HFFc6 (cell line): ENCODE data around the gene CSNK2B. TPM values are rescaled to one million over a fixed set of nuclear protein-coding genes. Genes with fewer than 3 reads are reported as not detected.

Experiments
- DNase-seq: peaks from one replicate; pipeline ENCODE4 v3.0.0-alpha.2; 2018
- H3K27ac Mint-ChIP-seq: 2 replicates; pipeline ENCODE4 v1.8.0; 2020; ENCODE audit warnings: mild to moderate bottlenecking, mixed read lengths
- H3K27me3 Mint-ChIP-seq: 2 replicates; pipeline ENCODE4 v1.8.0; 2021; ENCODE audit warnings: mild to moderate bottlenecking, moderate library complexity, mixed read lengths; ENCODE audit not compliant: insufficient read depth
- H3K36me3 Mint-ChIP-seq: 2 replicates; pipeline ENCODE4 v1.8.0; 2021; ENCODE audit warnings: low read depth, mixed read lengths
- H3K4me1 Mint-ChIP-seq: 2 replicates; pipeline ENCODE4 v1.8.0; 2020; ENCODE audit warnings: low read depth, mixed read lengths
- H3K4me3 Mint-ChIP-seq: 2 replicates; pipeline ENCODE4 v1.8.0; 2020; ENCODE audit warnings: mild to moderate bottlenecking, moderate library complexity, mixed read lengths
- H3K9me3 Mint-ChIP-seq: 2 replicates; pipeline ENCODE4 v1.8.0; 2020; ENCODE audit warnings: mild to moderate bottlenecking, mixed read lengths
- total RNA-seq, 6 experiments: library from RNA; stranded (reverse); fragmentation: NEBNext Ultra II Directional; extraction: Animal tissue kit (Norgen Biotek cat#: 25700); gene quantifications; 2 replicates in 1 of 6; 3 replicates in 5 of 6; pipeline ENCODE4 v1.2.3, GENCODE V29; 2021
- TF ChIP-seq, protein P1 (sequence below): fragments of 200-600 bp; sonication (generic); IDR thresholded peaks from 2 replicates; pipeline ENCODE4 v1.5.0; 2021; ENCODE audit warnings: antibody characterized with exemption, mild to moderate bottlenecking

CSNK2B gene
- total RNA-seq, 6 experiments from 2014 or later, result 200 to 255 (median 225) TPM

DNA sequence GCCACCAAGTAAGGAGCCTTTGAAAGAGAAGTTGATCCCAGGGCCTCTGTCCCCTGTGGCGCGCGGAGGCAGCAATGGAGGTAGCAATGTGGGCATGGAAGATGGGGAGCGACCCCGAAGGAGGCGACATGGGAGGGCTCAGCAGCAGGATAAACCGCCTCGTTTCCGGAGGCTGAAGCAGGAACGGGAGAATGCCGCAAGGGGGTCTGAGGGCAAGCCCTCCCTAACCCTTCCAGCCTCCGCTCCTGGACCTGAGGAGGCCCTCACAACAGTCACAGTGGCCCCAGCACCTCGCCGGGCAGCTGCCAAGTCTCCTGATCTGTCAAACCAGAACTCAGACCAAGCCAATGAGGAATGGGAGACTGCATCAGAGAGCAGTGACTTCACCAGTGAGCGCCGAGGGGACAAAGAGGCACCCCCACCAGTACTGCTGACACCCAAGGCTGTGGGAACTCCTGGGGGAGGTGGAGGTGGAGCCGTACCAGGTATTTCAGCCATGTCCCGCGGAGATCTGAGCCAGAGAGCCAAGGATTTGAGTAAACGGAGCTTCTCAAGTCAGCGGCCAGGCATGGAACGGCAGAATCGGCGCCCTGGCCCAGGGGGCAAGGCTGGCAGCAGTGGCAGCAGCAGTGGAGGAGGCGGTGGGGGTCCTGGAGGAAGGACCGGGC lies 33.5 kb upstream of the CSNK2B start:
- Mint-ChIP-seq H3K9me3 (no peaks in the 10 kb centered on the region), H3K36me3 (peaks cover 57% of the 10 kb centered on the region)

DNA sequence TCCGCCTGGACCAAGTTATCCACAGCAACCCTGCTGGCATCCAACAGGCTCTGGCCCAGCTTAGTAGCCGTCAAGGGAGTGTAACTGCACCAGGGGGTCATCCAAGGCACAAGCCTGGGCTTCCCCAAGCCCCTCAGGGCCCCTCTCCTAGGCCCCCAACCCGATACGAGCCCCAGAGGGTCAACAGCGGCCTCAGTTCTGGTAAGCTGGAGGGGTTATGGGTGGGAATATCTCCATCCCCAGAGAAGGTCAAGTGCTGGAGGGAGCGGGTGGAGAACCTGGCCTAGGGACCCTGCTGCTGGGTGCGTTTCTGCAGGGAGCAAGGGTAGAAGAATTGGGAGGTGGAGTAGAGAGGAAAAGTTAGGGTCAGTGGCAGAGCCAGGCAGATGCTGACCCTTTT lies 32.4 kb upstream of the CSNK2B start:
- no peak overlapping the region for H3K4me3 Mint-ChIP-seq
- H3K27ac Mint-ChIP-seq, result peak overlapping the region; percentile 90
- peaks cover 52% of the 10 kb centered on the region for H3K4me1 Mint-ChIP-seq
- H3K36me3 Mint-ChIP-seq, result peaks cover 54% of the 10 kb centered on the region
- TF ChIP-seq, protein P1, sequence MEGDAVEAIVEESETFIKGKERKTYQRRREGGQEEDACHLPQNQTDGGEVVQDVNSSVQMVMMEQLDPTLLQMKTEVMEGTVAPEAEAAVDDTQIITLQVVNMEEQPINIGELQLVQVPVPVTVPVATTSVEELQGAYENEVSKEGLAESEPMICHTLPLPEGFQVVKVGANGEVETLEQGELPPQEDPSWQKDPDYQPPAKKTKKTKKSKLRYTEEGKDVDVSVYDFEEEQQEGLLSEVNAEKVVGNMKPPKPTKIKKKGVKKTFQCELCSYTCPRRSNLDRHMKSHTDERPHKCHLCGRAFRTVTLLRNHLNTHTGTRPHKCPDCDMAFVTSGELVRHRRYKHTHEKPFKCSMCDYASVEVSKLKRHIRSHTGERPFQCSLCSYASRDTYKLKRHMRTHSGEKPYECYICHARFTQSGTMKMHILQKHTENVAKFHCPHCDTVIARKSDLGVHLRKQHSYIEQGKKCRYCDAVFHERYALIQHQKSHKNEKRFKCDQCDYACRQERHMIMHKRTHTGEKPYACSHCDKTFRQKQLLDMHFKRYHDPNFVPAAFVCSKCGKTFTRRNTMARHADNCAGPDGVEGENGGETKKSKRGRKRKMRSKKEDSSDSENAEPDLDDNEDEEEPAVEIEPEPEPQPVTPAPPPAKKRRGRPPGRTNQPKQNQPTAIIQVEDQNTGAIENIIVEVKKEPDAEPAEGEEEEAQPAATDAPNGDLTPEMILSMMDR, result no peak
- DNase-seq, result no peak
- H3K9me3 Mint-ChIP-seq, result no peaks in the 10 kb centered on the region
- peaks cover 1% of the 10 kb centered on the region for H3K27me3 Mint-ChIP-seq

More for the DNA sequence above, 33.5 kb upstream of the CSNK2B start:
- Mint-ChIP-seq H3K27me3 (peaks cover 5% of the 10 kb centered on the region), H3K27ac (peak overlapping the region; percentile 90), H3K4me3 (peak overlapping the region; percentile 13; the same call in 1 of the 2 replicates), H3K4me1 (peaks cover 46% of the 10 kb centered on the region)
- DNase-seq, result no peak
- TF ChIP-seq, protein P1, result no peak

DNA sequence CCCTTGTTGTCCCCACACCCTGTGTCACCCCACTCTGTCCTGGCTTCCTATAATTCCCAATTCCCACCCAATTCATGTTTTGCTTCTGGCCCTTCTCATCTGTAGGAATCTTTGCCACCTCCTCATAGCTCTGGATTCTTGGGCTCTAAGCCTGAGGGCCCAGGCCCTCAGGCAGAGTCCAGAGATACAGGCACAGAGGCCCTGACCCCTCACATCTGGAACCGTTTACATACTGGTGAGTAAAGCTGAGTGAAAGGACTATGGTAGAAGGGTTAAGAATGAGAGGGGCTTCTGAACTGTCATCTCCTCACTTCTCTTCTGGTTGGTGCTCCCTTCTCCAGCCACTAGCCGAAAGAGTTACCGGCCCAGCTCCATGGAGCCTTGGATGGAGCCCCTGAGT lies 31.7 kb upstream of the CSNK2B start:
- peaks cover 53% of the 10 kb centered on the region for H3K36me3 Mint-ChIP-seq
- H3K4me3 Mint-ChIP-seq, result peak overlapping the region; percentile 38
- peak; percentile 45 for DNase-seq
- peaks cover 5% of the 10 kb centered on the region for H3K27me3 Mint-ChIP-seq
- H3K9me3 Mint-ChIP-seq, result no peaks in the 10 kb centered on the region
- H3K4me1 Mint-ChIP-seq, result peaks cover 58% of the 10 kb centered on the region
- TF ChIP-seq, protein P1, result no peak
- H3K27ac Mint-ChIP-seq, result peak overlapping the region; percentile 90

DNA sequence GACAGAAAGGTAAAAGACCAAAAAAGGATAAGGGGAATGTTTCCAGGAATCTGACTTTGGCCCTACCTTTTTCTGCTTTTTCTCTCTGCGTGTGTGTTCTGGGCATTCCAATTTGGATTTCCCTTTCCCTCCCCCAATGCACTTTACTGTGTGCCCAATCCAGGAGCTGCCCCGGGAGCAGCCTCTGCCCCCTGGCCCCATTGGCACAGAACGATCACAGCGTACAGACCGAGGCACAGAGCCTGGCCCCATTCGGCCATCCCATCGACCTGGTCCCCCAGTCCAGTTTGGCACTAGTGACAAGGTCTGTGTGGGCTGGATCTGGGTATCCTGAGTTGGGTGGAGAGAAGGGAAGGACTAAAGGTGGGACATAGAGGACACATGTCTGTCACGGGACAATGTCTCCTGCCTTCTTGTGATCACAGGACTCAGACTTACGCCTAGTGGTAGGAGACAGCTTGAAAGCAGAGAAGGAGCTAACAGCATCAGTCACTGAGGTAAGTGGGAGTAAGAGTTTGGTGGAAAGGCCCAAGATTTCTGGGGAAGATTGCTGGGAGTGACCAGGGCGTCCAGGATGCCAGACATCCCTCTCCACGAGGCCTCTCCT lies 30.8 kb upstream of the CSNK2B start:
- peaks cover 54% of the 10 kb centered on the region for H3K36me3 Mint-ChIP-seq
- H3K9me3 Mint-ChIP-seq, result no peaks in the 10 kb centered on the region
- TF ChIP-seq, protein P1, result no peak
- DNase-seq, result no peak
- H3K4me3 Mint-ChIP-seq, result no peak overlapping the region
- peak overlapping the region; percentile 90 for H3K27ac Mint-ChIP-seq
- H3K4me1 Mint-ChIP-seq, result peaks cover 67% of the 10 kb centered on the region
- peaks cover 7% of the 10 kb centered on the region for H3K27me3 Mint-ChIP-seq

DNA sequence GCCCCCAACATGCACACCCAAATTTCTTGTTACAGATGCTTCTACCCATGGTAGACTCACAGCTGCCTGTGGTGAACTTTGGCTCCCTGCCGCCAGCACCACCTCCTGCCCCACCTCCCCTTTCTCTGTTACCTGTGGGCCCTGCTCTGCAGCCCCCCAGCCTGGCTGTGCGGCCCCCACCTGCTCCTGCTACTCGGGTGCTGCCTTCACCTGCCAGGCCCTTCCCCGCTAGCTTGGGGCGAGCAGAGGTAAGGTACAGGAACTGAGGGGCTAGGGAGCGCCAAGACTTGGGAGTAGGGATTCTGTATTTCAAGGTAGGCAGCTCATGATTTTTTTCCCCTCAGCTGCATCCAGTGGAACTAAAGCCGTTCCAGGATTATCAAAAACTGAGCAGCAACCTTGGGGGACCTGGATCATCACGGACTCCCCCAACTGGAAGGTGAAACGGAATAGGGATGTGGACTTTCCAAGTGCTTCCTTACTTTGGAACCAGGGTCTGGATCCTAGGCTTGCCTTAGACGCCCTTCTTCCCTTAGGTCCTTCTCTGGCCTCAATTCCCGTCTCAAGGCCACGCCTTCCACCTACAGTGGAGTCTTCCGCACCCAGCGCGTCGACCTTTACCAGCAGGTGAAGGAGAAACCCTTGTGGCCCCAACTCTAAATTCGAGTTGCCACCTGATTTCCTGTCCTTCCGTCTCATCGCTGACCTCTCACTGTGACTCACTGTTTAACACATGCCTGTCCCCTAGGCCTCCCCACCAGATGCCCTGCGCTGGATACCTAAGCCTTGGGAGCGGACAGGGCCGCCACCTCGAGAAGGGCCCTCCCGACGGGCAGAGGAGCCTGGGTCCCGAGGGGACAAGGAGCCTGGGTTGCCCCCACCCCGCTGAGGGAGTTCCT lies 28.9 kb upstream of the CSNK2B start:
- H3K27ac Mint-ChIP-seq, result peak overlapping the region; percentile 76
- DNase-seq, result no peak
- H3K36me3 Mint-ChIP-seq, result peaks cover 54% of the 10 kb centered on the region
- no peaks in the 10 kb centered on the region for H3K9me3 Mint-ChIP-seq
- peaks cover 72% of the 10 kb centered on the region for H3K4me1 Mint-ChIP-seq
- peaks cover 7% of the 10 kb centered on the region for H3K27me3 Mint-ChIP-seq
- TF ChIP-seq, protein P1, result no peak
- H3K4me3 Mint-ChIP-seq, result no peak overlapping the region
